ENCODE measurements around the gene HPSE2. TPM values are rescaled to one million over a fixed set of nuclear protein-coding genes. Genes with fewer than 3 reads are reported as not detected.

HPSE2 gene
- total RNA-seq, 1 experiment from 2014 or later = not detected

GRCh38 chr10:98623176-98623575 lies 612.5 kb downstream of the HPSE2 start:
- Mint-ChIP-seq H3K27me3 (ENCODE audit: insufficient read depth, unreplicated experiment) (peaks cover 10% of the 10 kb centered on the region), H3K36me3 (ENCODE audit: insufficient read depth, unreplicated experiment) (no peaks in the 10 kb centered on the region), H3K4me3 (ENCODE audit: unreplicated experiment) (no peak overlapping the region), H3K27ac (ENCODE audit: unreplicated experiment) (no peak overlapping the region), H3K9me3 (ENCODE audit: unreplicated experiment) (no peaks in the 10 kb centered on the region), H3K4me1 (ENCODE audit: low read depth, unreplicated experiment) (no peaks in the 10 kb centered on the region)
- intact Hi-C loops (cut with micrococcal nuclease; ENCODE audit: unreplicated experiment) = no loop called here
- BruUV-seq (replicated peaks) = no TSS peak
- Histone ChIP-seq H3K9me3 (no peaks in the 10 kb centered on the region), H3K27me3 (replicated peaks; ENCODE audit: control insufficient read depth, insufficient read depth, low read length) (no peaks in the 10 kb centered on the region), H3K4me3 (ENCODE audit: low read depth, low read length) (no peak overlapping the region), H3K4me1 (no peaks in the 10 kb centered on the region), H3K36me3 (ENCODE audit: control insufficient read depth, insufficient read depth, low read length) (no peaks in the 10 kb centered on the region)
- DNase-seq = no peak
- POLR2A ChIA-PET = no interaction called here
- CTCF ChIA-PET = no interaction called here
- TF ChIP-seq CTCF (IDR thresholded peaks at IDR 0.05; ENCODE audit: insufficient read depth in 1 of 2, low read depth in 1 of 2, low read length in 1 of 2, severe bottlenecking in 1 of 2, unreplicated experiment in 1 of 2) = no peak

- H3K4me3 Mint-ChIP-seq (ENCODE audit: unreplicated experiment) = no peak overlapping the region
- CTCF ChIA-PET = no interaction called here
- no peaks in the 10 kb centered on the region for H3K4me1 Mint-ChIP-seq (ENCODE audit: low read depth, unreplicated experiment)
- no peak overlapping the region for H3K27ac Mint-ChIP-seq (ENCODE audit: unreplicated experiment)
- Histone ChIP-seq H3K4me1 (no peaks in the 10 kb centered on the region), H3K36me3 (ENCODE audit: control insufficient read depth, insufficient read depth, low read length) (no peaks in the 10 kb centered on the region), H3K4me3 (ENCODE audit: low read depth, low read length) (no peak overlapping the region), H3K9me3 (no peaks in the 10 kb centered on the region), H3K27me3 (replicated peaks; ENCODE audit: control insufficient read depth, insufficient read depth, low read length) (no peaks in the 10 kb centered on the region)
- no peaks in the 10 kb centered on the region for H3K36me3 Mint-ChIP-seq (ENCODE audit: insufficient read depth, unreplicated experiment)
- H3K9me3 Mint-ChIP-seq (ENCODE audit: unreplicated experiment) = no peaks in the 10 kb centered on the region
- intact Hi-C loops (cut with micrococcal nuclease; ENCODE audit: unreplicated experiment) = no loop called here
- POLR2A ChIA-PET = no interaction called here
- no peak for TF ChIP-seq CTCF (IDR thresholded peaks at IDR 0.05; ENCODE audit: insufficient read depth in 1 of 2, low read depth in 1 of 2, low read length in 1 of 2, severe bottlenecking in 1 of 2, unreplicated experiment in 1 of 2)
- BruUV-seq (replicated peaks) = no TSS peak
- no peak for DNase-seq
- H3K27me3 Mint-ChIP-seq (ENCODE audit: insufficient read depth, unreplicated experiment) = peaks cover 10% of the 10 kb centered on the region
Measured at GRCh38 chr10:98621630-98622029, 614.0 kb downstream of the HPSE2 start.

- no peaks in the 10 kb centered on the region for H3K4me1 Mint-ChIP-seq (ENCODE audit: low read depth, unreplicated experiment)
- H3K4me3 Mint-ChIP-seq (ENCODE audit: unreplicated experiment) = no peak overlapping the region
- no peaks in the 10 kb centered on the region for H3K9me3 Mint-ChIP-seq (ENCODE audit: unreplicated experiment)
- no peaks in the 10 kb centered on the region for H3K36me3 ChIP-seq (ENCODE audit: control insufficient read depth, insufficient read depth, low read length)
- ChIA-PET POLR2A (no interaction called here), CTCF (no interaction called here)
- no peak for TF ChIP-seq CTCF (IDR thresholded peaks at IDR 0.05; ENCODE audit: insufficient read depth in 1 of 2, low read depth in 1 of 2, low read length in 1 of 2, severe bottlenecking in 1 of 2, unreplicated experiment in 1 of 2)
- H3K9me3 ChIP-seq = no peaks in the 10 kb centered on the region
- DNase-seq = no peak
- H3K27me3 Mint-ChIP-seq (ENCODE audit: insufficient read depth, unreplicated experiment) = peaks cover 16% of the 10 kb centered on the region
- BruUV-seq (replicated peaks) = no TSS peak
- no peaks in the 10 kb centered on the region; the same call in 1 of the 2 replicates for H3K27me3 ChIP-seq (replicated peaks; ENCODE audit: control insufficient read depth, insufficient read depth, low read length)
- H3K4me3 ChIP-seq (ENCODE audit: low read depth, low read length) = no peak overlapping the region
- H3K4me1 ChIP-seq = no peaks in the 10 kb centered on the region
- no peak overlapping the region for H3K27ac Mint-ChIP-seq (ENCODE audit: unreplicated experiment)
- intact Hi-C loops (cut with micrococcal nuclease; ENCODE audit: unreplicated experiment) = no loop called here
- H3K36me3 Mint-ChIP-seq (ENCODE audit: insufficient read depth, unreplicated experiment) = no peaks in the 10 kb centered on the region
Measured at GRCh38 chr10:98620503-98620902, 615.1 kb downstream of the HPSE2 start.

All from Caco-2 (cell line).